HG03354 (cell line): Measurements from ENCODE around the gene CYTIP.
"Not testable (repeated sequence)": the region's sequence is repeated elsewhere in the genome, so short reads cannot be mapped to it uniquely, and the experiment has no call there.

ENCODE experiments used
- ATAC-seq: cut with Tn5 transposase; IDR thresholded peaks from one replicate; pipeline ENCODE4 v1.9.1; 2021; ENCODE audit warnings: mild to moderate bottlenecking; ENCODE audit not compliant: unreplicated experiment, poor library complexity, severe bottlenecking

CYTIP gene

DNA sequence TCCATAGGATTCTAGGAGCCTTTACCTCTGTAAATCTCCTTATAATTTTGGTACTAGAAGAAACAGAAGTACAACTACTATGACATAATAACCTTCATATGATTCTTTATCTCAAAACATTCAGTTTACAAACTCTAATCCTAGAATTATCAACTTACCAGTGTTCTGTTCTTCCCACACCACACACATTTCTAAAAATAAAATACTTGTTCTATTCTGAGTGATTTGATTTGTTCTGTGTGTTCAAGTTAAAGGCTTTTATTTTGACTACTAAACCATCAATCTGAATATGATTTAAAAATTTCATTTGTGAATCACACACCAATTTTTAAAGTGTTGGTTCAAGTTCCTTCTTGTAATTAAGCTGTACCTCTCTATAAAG, 16.0 kb downstream of the CYTIP start:
- no peak for ATAC-seq

- no peak for ATAC-seq
Measured at GRCh38 chr2:157427003-157427921, 16.6 kb downstream of the CYTIP start.

- no peak for ATAC-seq
Measured at GRCh38 chr2:157426477-157426994, 17.4 kb downstream of the CYTIP start.

- no peak for ATAC-seq
Measured at GRCh38 chr2:157424374-157424773, 19.5 kb downstream of the CYTIP start.

DNA sequence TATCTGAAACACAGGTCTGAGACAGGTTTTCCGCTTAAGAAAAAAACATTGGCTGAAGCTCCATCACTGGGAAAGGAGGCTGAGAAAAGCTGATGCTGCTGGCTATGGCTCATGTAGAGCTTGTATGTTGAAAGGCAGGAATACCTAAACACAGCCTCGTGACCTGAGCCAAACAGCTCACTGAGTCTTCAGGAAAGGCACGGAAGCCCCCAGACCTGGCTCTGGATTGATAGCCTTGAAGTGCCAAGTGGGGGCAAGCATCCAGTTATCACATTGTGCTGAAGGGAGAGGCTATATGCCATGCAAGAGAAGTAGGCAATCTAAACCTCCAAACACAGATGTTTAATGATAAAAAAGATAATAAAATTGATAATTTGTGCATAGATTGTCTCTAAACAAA, 21.9 kb downstream of the CYTIP start:
- no peak for ATAC-seq

DNA sequence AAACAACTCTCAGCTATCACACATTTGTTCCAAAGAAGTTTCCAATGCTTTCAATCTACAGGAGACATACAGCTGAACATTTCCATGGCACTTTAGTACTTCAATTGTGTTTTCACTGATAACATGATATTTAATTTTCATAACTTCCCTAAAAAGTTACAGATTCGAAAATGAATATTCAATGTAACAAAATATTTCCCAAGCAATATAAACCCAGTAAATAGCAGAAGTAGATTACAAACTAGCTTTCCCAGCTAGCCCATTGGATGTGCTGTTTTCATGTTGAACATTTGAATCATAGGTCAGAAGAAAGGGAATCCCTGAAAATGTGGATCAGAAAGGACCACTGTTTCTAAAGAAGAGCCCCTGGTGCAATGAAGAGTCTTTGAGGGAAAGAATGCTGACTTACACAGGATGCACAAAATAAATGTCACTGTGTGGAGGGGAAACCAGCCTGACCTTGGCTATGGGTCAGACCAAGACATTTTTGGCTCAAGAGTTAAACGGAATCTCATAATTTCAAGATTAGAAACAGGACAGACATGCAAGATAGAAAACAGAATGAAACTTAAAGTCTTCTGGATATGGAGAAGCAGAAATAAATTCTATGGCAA, 22.5 kb downstream of the CYTIP start:
- no peak for ATAC-seq

DNA sequence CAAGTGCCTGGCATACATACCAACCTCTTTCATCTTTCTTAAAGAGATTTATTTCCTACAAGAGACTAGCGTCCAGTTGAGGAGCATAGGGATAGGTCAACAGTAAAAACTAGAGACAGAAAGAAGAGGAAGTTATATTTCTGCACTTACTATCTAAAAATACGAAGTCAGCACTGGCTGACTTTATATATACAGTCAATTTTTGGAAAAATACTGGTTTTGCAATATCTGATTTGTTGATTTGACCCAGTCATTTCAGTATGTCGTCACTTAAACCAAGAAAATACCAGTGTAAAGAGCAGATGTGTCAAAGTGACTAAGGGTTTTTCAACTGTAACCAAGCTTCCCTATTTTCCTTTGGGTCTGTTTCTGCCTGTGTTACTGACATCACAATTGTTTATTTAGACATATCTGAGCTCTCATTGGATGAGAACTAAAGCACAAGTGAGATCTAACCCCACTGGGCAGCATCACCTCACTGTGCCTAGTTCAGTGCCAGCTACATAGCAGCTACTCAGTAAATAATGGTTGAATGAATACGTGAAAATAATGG, 23.0 kb downstream of the CYTIP start:
- ATAC-seq, result peak; percentile 50

DNA sequence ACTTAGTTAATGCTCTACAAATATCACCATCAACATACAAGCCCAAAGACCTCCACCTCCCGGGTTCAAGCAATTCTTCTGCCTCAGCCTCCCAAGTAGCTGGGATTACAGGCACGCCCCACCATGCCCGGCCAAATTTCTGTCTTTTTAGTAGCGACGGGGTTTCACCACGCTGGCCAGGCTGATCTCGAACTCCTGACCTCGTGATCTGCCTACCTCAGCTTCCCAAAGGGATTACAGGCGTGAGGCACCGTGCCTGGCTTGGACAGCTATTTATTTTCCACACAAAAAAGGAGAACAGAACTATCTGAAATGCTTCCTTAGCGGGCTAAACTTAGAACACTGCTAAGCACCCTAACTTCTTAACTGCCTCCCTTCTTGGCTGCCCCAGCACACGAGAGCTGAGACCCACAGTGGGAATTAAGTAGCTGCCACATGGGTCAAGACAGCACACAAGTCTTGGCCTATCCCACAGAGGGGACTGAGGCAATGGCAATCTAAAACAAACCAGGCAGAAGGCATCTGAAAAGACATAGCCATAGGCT, 24.8 kb downstream of the CYTIP start:
- no peak for ATAC-seq

GRCh38 chr2:157418239-157418641, 25.6 kb downstream of the CYTIP start:
- ATAC-seq, result no peak

GRCh38 chr2:157415591-157416101, 28.2 kb downstream of the CYTIP start:
- ATAC-seq, result no peak

GRCh38 chr2:157414050-157414449, 29.8 kb downstream of the CYTIP start:
- peak; percentile 30 for ATAC-seq

GRCh38 chr2:157413326-157414035, 30.4 kb downstream of the CYTIP start:
- ATAC-seq, result peak; percentile 90

DNA sequence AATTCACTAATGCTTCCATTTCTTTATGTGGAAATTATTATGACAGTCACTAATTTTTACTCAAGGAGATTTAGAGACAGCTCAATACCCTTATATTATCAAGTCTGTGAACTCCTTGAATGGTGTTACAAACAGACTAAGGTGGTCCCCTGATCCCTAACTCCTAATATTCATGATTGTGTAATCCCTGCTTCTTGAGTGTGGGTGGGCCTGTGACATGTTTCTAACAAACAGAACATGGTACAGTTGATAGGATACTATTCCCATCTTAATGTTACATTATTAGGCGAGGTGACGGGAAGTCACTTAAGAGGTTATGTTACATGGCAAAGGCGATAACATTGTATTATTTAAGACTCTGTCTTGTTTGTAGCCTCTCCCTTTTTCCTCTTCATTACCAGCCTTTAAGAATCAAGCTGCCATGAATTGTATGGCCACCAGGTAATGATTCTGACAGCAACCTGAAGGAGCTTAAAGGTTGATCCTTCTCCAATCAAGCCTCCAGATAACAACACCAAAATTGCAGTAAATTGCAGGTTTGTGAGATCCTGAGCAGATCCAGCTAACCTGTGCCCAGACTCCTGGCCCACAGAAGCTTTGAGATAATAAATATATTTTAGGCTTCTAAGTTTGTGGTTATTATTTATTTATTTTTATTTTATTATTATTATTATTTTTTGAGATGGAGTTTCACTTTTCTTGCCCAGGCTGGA, 32.1 kb downstream of the CYTIP start:
- no peak for ATAC-seq

GRCh38 chr2:157405398-157405797, 38.5 kb downstream of the CYTIP start:
- not testable (repeated sequence) for ATAC-seq

- peak; percentile 98 for ATAC-seq
Measured at GRCh38 chr2:157404363-157404762, 39.5 kb downstream of the CYTIP start.

DNA sequence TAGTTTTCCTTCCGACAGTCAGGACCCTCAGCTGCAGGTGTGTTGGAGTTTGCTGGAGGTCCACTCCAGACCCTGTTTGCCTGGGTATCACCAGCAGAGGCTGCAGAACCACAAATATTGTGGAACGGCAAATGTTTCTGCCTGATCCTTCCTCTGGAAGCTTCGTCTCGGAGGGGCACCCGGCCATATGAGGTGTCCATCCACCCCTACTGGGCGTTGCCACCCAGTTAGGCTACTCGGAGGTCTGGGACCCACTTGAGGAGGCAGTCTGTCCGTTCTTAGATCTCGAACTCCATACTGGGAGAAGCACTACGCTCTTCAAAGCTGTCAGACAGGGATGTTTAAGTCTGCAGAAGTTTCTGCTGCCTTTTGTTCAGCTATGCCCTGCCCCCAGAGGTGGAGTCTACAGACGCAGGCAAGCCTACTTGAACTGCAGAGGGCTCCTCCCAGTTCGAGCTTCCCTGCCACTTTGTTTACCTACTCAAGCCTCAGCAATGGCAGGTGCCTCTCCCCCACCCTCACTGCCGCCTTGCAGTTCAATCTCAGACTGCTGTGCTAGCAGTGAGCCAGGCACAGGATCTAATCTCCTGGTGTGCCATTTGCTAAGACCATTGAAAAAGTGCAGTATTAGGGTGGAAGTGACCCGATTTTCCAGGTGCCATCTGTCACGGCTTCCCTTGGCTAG, 40.9 kb downstream of the CYTIP start:
- not testable (repeated sequence) for ATAC-seq

- no peak for ATAC-seq
Measured at GRCh38 chr2:157395811-157396210, 48.1 kb downstream of the CYTIP start.

GRCh38 chr2:157394928-157395327, 49.0 kb downstream of the CYTIP start:
- ATAC-seq, result no peak
